Epithelial cell of prostate (primary cell): ENCODE measurements around the gene GPN2.

ENCODE experiments used
- DNase-seq: peaks from one replicate; pipeline ENCODE4 v3.0.0-alpha.2; 2011; ENCODE audit warnings: low read depth, low spot score
- H3K27ac ChIP-seq: fragments of 450-650 bp; 2 replicates; pipeline ENCODE4 v1.5.1; 2017; ENCODE audit warnings: mild to moderate bottlenecking

Gene GPN2

GRCh38 chr1:26889551-26890466, at the start of gene GPN2:
TSS of gene GPN2 (minus strand) at chr1:26890283. CDS start at chr1:26890096, 187 bp downstream.
- peak within 1 kb of the TSS; percentile 87 for H3K27ac ChIP-seq
- DNase-seq, result no peak

DNA sequence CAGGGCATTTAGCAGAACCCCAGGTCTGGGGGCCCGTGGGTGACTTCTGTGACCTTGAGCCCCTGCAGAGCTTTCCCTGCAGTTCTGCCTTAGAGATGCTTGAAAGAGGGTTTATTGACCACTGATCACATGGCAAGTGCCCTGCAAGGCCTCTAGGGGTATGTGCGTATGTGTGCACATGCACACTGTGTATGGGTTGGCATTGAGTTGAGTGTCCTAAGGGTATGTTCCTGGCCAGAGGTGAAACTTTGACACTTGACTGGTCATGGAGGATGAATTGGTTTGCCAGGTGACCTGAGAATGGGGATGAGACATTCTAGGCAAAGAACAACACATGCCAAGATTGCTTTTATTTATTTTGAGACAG, 48.6 kb upstream of the GPN2 start:
- no peak overlapping the region for H3K27ac ChIP-seq
- DNase-seq, result no peak

DNA sequence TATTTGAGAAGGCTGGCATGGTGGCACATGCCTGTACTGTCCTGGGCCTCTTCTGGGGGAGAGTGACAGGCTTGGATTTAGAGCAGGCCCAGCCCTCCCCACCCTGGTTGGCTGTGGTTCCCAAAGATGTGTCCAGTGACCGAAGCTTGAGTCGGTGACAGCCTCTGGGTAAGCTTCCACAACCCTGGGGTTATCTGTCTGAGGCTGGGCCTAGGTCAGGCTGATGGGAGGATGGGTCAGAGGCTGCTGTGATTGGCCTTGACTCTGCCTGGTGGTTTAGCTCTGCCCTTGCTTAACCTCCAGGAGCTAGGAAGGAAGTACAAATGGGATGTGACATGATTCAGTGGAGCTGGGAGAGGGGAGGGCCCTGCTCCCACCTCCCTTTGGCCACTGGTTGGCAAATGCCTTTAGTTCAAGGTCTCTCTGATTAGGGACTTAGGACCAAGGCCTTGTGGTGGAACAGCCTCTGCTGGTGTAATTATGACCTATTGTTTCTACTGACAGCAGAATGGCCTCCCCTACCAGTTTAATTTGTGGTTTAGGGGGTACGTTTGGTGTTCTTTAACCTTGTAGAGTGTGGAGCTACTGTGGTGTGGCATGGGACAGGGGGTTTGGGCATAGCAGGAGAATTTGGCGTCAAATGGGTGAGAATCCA, 48.0 kb upstream of the GPN2 start:
- no peak overlapping the region for H3K27ac ChIP-seq
- DNase-seq, result no peak

GRCh38 chr1:26936823-26937222, 46.7 kb upstream of the GPN2 start:
- no peak for DNase-seq
- H3K27ac ChIP-seq, result no peak overlapping the region

DNA sequence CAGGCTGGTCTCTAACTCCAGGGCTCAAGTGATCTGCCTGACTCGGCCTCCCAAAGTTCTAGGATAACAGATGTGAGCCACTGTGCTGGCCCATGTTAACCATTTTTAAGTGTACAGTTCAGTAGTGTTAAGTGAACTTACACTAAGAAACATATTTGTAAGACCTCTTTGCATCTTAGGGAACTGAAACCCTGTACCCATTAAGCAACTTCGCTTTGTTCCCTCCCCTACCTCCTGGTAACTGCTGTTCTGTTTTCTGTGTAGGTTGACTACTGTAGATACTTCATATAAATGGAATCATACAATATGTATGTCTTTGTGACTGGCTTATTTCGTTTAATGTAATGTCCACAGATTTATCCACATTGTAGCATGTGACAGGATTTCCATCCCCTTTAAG, 42.4 kb upstream of the GPN2 start:
- DNase-seq, result no peak
- H3K27ac ChIP-seq, result no peak overlapping the region

DNA sequence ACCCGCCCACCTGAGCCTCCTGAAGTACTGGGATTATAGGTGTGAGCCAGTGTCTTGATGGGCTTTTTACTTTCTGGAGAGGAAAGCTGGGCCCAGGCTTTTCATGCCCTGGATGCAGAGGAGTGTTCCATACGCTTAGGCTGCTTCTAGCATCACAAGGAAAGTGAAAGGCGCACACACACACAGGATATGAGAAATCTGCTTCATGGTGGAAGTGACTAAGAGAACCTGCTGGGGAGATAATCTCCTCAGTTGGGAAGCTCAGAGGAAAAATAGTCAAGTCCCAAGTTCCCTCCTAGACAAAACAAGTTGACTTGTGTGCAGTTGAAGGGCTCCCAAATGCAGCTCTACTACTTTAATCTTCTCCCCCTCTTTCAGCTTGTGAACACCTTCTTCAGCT, 33.6 kb upstream of the GPN2 start:
- peak overlapping the region; percentile 65 for H3K27ac ChIP-seq
- DNase-seq, result no peak

GRCh38 chr1:26922901-26923300, 32.8 kb upstream of the GPN2 start:
- no peak for DNase-seq
- peak overlapping the region; percentile 65 for H3K27ac ChIP-seq

DNA sequence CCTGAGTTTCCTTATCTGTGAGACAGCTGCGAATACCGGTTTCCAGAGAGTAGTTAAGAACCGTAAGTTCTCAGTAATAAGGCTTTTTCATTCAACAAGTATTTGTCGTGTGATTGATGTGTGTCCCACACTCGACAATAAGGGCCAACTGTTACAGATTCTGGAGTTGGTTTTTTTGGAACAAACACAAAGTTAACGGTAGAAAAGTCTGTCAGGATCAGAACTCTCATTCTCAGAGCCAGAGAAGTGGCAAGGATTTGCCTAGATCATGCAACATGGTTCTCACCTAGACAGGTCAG, 32.3 kb upstream of the GPN2 start:
- no peak for DNase-seq
- peak overlapping the region; percentile 65 for H3K27ac ChIP-seq

- DNase-seq, result peak; percentile 82
- H3K27ac ChIP-seq, result peak within 1 kb of the TSS; percentile 65
These were observed 31.7 kb upstream of the GPN2 start, which contains the start of gene NUDC for GRCh38 chr1:26921540-26922430. TSS of gene NUDC (plus strand) at chr1:26921743. CDS start at chr1:26921849, 106 bp downstream.

DNA sequence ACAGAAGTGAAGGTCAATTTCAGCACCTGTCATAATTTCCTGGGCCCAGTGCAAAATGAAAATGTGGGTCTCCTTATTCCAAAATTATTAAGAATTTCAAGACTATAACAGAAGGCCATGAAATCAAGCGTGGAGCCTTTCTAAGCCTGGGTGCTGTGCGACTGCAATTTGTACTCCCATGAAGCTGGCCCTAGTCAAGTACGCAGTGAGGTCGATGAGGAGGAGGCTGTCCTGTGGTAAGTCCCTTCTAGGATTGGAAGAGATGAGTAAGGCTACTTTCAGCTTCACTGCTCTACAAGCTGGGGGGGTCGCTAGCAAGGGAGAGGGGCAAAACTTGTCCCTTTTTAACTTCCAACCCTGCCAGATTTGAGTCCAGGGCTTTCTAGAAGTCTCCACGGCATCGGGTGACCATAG, 31.1 kb upstream of the GPN2 start:
- DNase-seq, result no peak
- H3K27ac ChIP-seq, result no peak overlapping the region

DNA sequence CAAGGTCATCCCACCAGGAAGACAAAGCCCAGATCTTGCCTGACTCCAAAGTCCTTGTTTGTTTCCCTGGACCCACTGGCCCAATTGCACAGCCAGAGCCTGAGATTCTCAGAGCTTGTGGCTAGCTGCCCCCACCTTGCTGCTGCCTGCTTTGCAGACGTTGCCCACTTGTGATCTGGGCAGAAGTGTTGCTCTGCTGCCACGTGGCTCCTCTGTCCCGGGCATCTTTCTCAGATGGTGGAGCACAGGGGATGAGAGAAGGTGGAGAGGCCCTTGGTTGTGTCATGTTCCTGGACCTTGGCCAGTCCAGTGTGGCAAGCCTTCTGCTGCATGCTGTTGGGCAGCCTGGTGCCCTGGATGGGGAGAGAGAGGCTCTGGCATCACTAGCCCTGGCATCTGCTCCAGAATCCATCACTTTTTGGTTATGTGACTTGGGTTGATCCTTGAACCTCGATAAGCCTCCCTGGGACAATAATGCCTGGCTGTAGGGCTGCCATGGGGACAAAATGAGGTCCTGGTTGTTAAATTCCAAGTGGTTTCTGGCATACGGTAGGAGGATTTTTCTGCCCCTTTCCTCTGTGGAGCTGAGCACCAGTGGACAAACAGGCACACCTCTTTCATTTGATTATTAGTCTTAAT, 25.2 kb upstream of the GPN2 start:
- no peak for DNase-seq
- no peak overlapping the region for H3K27ac ChIP-seq

DNA sequence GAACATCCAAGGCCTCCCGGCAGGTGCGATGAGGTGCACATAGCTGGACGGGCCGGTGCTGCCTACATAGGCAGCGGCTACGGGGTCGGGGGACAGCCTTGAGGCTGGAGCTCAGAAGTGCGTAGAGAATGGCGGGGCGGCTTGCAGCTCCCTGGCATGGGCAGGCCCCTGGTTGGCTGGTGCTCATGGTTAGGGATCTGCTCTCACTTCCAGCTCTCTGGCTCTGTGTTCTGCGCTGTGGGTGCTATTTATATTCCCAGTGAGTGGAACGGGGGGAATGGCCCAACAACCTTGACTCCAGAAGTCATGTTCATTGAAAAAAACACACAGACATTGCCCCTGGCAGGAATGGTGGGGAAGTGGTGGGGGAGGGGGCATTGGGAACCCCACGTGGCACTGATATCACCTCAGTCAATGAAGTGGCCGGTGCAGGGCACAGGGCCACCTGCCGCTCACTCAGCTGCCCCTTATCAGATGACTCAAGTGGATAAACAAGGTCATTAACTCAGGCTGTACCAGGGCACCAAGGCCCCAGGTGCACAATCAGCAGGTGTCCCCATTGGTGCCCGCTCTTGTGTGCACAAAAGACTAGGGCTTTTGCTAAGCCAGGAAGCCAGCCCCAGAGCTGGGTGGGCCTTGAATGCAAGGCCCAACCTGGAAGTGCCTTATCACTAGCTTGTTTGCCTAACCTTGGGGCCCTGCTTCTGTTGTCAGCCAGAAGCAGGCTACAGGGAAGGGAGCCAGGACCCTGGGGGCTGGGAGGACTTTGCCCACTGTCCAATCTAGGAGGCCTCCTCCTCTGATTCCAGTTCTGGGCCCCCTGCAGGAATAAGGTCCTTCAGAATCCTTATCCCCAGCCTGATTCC, 23.9 kb upstream of the GPN2 start, which contains the start of gene NR0B2:
Gene NR0B2, minus strand, starts transcription at position 222 of the 866 bp plus-strand sequence. Its CDS starts 35 bp downstream, at position 187.
- no peak for DNase-seq
- H3K27ac ChIP-seq, result no peak within 1 kb of the TSS

DNA sequence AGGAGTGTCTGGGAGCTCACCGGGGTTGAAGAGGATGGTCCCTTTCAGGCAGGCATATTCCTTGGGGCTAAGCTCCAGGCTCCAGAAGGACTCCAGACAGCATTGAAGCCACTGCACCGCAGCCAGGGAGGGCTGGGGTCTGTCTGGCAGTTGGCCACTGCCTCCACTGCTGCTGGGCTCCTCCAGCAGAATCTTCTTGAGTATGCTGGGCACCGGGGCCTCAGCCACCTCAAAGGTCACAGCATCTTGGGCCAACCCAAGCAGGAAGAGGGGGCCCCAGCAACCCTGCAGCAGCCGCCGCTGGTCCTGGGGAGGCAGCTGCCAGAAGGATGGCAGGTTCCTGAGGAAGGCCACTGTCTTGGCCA, 23.3 kb upstream of the GPN2 start:
- no peak for DNase-seq

GRCh38 chr1:26912147-26912490, 22.0 kb upstream of the GPN2 start:
- no peak overlapping the region for H3K27ac ChIP-seq
- DNase-seq, result no peak

More for the DNA sequence above, 23.3 kb upstream of the GPN2 start:
- H3K27ac ChIP-seq, result no peak overlapping the region

DNA sequence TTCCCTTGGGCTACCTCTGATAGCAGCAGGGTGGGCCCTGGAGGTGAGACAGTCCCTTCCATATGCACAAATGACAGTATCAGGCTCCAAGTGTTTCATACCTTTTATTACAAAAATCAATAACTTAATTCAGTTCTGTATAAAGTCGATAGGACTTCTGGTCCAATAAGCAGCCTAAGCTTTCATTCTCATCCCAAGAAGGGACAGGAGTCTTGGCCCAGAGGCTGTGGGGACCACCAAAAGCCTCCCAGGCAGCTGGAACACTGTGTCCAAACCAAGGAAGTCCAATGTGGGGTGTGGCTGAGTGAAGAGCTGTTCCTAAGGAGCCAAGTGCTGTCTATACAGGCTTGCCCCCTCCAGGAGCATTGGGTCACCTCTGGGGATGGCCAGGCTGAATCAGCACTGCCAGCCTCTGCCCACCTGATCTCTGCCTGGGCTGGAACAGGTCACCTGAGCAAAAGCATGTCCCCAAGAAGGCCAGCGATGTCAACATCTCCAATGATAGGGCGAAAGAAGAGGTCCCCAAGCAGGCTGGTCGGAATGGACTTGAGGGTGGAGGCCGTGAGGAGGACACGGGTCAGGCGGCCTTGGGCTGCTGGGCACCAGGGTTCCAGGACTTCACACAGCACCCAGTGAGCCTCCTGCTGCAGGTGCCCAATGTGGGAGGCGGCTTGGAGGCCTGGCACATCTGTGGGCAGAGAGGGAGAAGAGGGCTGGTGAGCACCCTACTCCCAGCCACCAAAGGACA, 21.5 kb upstream of the GPN2 start:
- no peak for DNase-seq
- no peak overlapping the region for H3K27ac ChIP-seq

GRCh38 chr1:26910343-26911160, 20.5 kb upstream of the GPN2 start:
- DNase-seq, result no peak
- no peak overlapping the region for H3K27ac ChIP-seq

- DNase-seq, result no peak
These were observed 19.9 kb upstream of the GPN2 start for GRCh38 chr1:26909951-26910342.

More at GRCh38 chr1:26909951-26910342, 19.9 kb upstream of the GPN2 start:
- H3K27ac ChIP-seq, result no peak overlapping the region
